ENCODE results near the gene ESYT2.
"Not testable (repeated sequence)": the region's sequence is repeated elsewhere in the genome, so short reads cannot be mapped to it uniquely, and the experiment has no call there.

The ESYT2 gene

GRCh38 chr7:158849768-158850544 is 20.6 kb upstream of the ESYT2 start:
- H3K27me3 ChIP-seq (ENCODE audit: control insufficient read depth in 1 of 2, insufficient read depth in 2 of 2, low read length in 2 of 2), result no peaks in the 10 kb centered on the region
- no peak overlapping the region for H3K9ac ChIP-seq (ENCODE audit: low read length in 2 of 2)
- no peaks in the 10 kb centered on the region for H3K4me1 ChIP-seq (ENCODE audit: control insufficient read depth, insufficient read depth, low read length)
- no peaks in the 10 kb centered on the region for H3K9me3 ChIP-seq (ENCODE audit: control insufficient read depth in 2 of 2, low read length in 2 of 2)
- no peak overlapping the region for H3K4me3 ChIP-seq (ENCODE audit: low read length in 2 of 2)
- no peaks in the 10 kb centered on the region for H3K36me3 ChIP-seq (ENCODE audit: control insufficient read depth in 2 of 2, insufficient read depth in 2 of 2, low read length in 2 of 2)
- no peak overlapping the region for H3K27ac ChIP-seq (ENCODE audit: low read length)

- Histone ChIP-seq H3K27ac (ENCODE audit: low read length) (no peak overlapping the region), H3K4me1 (ENCODE audit: control insufficient read depth, insufficient read depth, low read length) (no peaks in the 10 kb centered on the region), H3K9ac (ENCODE audit: low read length in 2 of 2) (no peak overlapping the region), H3K36me3 (ENCODE audit: control insufficient read depth in 2 of 2, insufficient read depth in 2 of 2, low read length in 2 of 2) (no peaks in the 10 kb centered on the region), H3K9me3 (ENCODE audit: control insufficient read depth in 2 of 2, low read length in 2 of 2) (no peaks in the 10 kb centered on the region), H3K4me3 (ENCODE audit: low read length in 2 of 2) (no peak overlapping the region), H3K27me3 (ENCODE audit: control insufficient read depth in 1 of 2, insufficient read depth in 2 of 2, low read length in 2 of 2) (no peaks in the 10 kb centered on the region)
Measured at GRCh38 chr7:158849442-158849767, 20.1 kb upstream of the ESYT2 start.

- no peak overlapping the region for H3K27ac ChIP-seq (ENCODE audit: low read length)
- H3K9ac ChIP-seq (ENCODE audit: low read length in 2 of 2), result peak overlapping the region in 1 of 2 donors; percentile 14
Measured at GRCh38 chr7:158847451-158847866, 18.1 kb upstream of the ESYT2 start.

GRCh38 chr7:158846304-158846703 is 17.0 kb upstream of the ESYT2 start:
- no peak overlapping the region for H3K27ac ChIP-seq (ENCODE audit: low read length)
- no peak overlapping the region for H3K9ac ChIP-seq (ENCODE audit: low read length in 2 of 2)
- no peak overlapping the region for H3K4me3 ChIP-seq (ENCODE audit: low read length in 2 of 2)
- no peaks in the 10 kb centered on the region for H3K36me3 ChIP-seq (ENCODE audit: control insufficient read depth in 2 of 2, insufficient read depth in 2 of 2, low read length in 2 of 2)
- H3K27me3 ChIP-seq (ENCODE audit: control insufficient read depth in 1 of 2, insufficient read depth in 2 of 2, low read length in 2 of 2), result peaks cover 0 to 2% of the 10 kb centered on the region in 2 donors
- no peaks in the 10 kb centered on the region for H3K4me1 ChIP-seq (ENCODE audit: control insufficient read depth, insufficient read depth, low read length)
- no peaks in the 10 kb centered on the region for H3K9me3 ChIP-seq (ENCODE audit: control insufficient read depth in 2 of 2, low read length in 2 of 2)

More at GRCh38 chr7:158847451-158847866, 18.1 kb upstream of the ESYT2 start:
- H3K4me1 ChIP-seq (ENCODE audit: control insufficient read depth, insufficient read depth, low read length), result no peaks in the 10 kb centered on the region
- peak overlapping the region; percentile 53 to 63 for H3K4me3 ChIP-seq (ENCODE audit: low read length in 2 of 2)
- no peaks in the 10 kb centered on the region for H3K9me3 ChIP-seq (ENCODE audit: control insufficient read depth in 2 of 2, low read length in 2 of 2)
- no peaks in the 10 kb centered on the region for H3K27me3 ChIP-seq (ENCODE audit: control insufficient read depth in 1 of 2, insufficient read depth in 2 of 2, low read length in 2 of 2)
- no peaks in the 10 kb centered on the region for H3K36me3 ChIP-seq (ENCODE audit: control insufficient read depth in 2 of 2, insufficient read depth in 2 of 2, low read length in 2 of 2)

- H3K9ac ChIP-seq (ENCODE audit: low read length in 2 of 2), result no peak overlapping the region
- H3K27ac ChIP-seq (ENCODE audit: low read length), result no peak overlapping the region
- no peaks in the 10 kb centered on the region for H3K36me3 ChIP-seq (ENCODE audit: control insufficient read depth in 2 of 2, insufficient read depth in 2 of 2, low read length in 2 of 2)
- no peaks in the 10 kb centered on the region for H3K9me3 ChIP-seq (ENCODE audit: control insufficient read depth in 2 of 2, low read length in 2 of 2)
- H3K4me3 ChIP-seq (ENCODE audit: low read length in 2 of 2), result no peak overlapping the region
- H3K4me1 ChIP-seq (ENCODE audit: control insufficient read depth, insufficient read depth, low read length), result no peaks in the 10 kb centered on the region
- H3K27me3 ChIP-seq (ENCODE audit: control insufficient read depth in 1 of 2, insufficient read depth in 2 of 2, low read length in 2 of 2), result peaks cover 0 to 2% of the 10 kb centered on the region in 2 donors
Measured at GRCh38 chr7:158843771-158844170, 14.5 kb upstream of the ESYT2 start.

- Histone ChIP-seq H3K4me3 (ENCODE audit: low read length in 2 of 2) (no peak overlapping the region), H3K4me1 (ENCODE audit: control insufficient read depth, insufficient read depth, low read length) (no peaks in the 10 kb centered on the region), H3K27ac (ENCODE audit: low read length) (no peak overlapping the region), H3K36me3 (ENCODE audit: control insufficient read depth in 2 of 2, insufficient read depth in 2 of 2, low read length in 2 of 2) (no peaks in the 10 kb centered on the region), H3K9ac (ENCODE audit: low read length in 2 of 2) (no peak overlapping the region), H3K27me3 (ENCODE audit: control insufficient read depth in 1 of 2, insufficient read depth in 2 of 2, low read length in 2 of 2) (peaks cover 0 to 2% of the 10 kb centered on the region in 2 donors), H3K9me3 (ENCODE audit: control insufficient read depth in 2 of 2, low read length in 2 of 2) (no peaks in the 10 kb centered on the region)
Measured at GRCh38 chr7:158842486-158842885, 13.2 kb upstream of the ESYT2 start.

- H3K4me1 ChIP-seq (ENCODE audit: control insufficient read depth, insufficient read depth, low read length), result no peaks in the 10 kb centered on the region
- no peaks in the 10 kb centered on the region for H3K36me3 ChIP-seq (ENCODE audit: control insufficient read depth in 2 of 2, insufficient read depth in 2 of 2, low read length in 2 of 2)
- H3K27me3 ChIP-seq (ENCODE audit: control insufficient read depth in 1 of 2, insufficient read depth in 2 of 2, low read length in 2 of 2), result peaks cover 0 to 3% of the 10 kb centered on the region in 2 donors
- H3K9ac ChIP-seq (ENCODE audit: low read length in 2 of 2), result no peak overlapping the region
- H3K27ac ChIP-seq (ENCODE audit: low read length), result no peak overlapping the region
- H3K9me3 ChIP-seq (ENCODE audit: control insufficient read depth in 2 of 2, low read length in 2 of 2), result no peaks in the 10 kb centered on the region
- no peak overlapping the region for H3K4me3 ChIP-seq (ENCODE audit: low read length in 2 of 2)
Measured at GRCh38 chr7:158840604-158841003, 11.3 kb upstream of the ESYT2 start.

- H3K4me1 ChIP-seq (ENCODE audit: control insufficient read depth, insufficient read depth, low read length); H3K36me3 ChIP-seq (ENCODE audit: control insufficient read depth in 2 of 2, insufficient read depth in 2 of 2, low read length in 2 of 2); H3K27ac ChIP-seq (ENCODE audit: low read length); H3K4me3 ChIP-seq (ENCODE audit: low read length in 2 of 2); H3K9ac ChIP-seq (ENCODE audit: low read length in 2 of 2); H3K9me3 ChIP-seq (ENCODE audit: control insufficient read depth in 2 of 2, low read length in 2 of 2); H3K27me3 ChIP-seq (ENCODE audit: control insufficient read depth in 1 of 2, insufficient read depth in 2 of 2, low read length in 2 of 2): not testable (repeated sequence)
Measured at GRCh38 chr7:158839177-158839576, 9.9 kb upstream of the ESYT2 start.

- no peaks in the 10 kb centered on the region for H3K9me3 ChIP-seq (ENCODE audit: control insufficient read depth in 2 of 2, low read length in 2 of 2)
- H3K9ac ChIP-seq (ENCODE audit: low read length in 2 of 2), result no peak overlapping the region
- peaks cover 0 to 3% of the 10 kb centered on the region in 2 donors for H3K27me3 ChIP-seq (ENCODE audit: control insufficient read depth in 1 of 2, insufficient read depth in 2 of 2, low read length in 2 of 2)
- H3K4me1 ChIP-seq (ENCODE audit: control insufficient read depth, insufficient read depth, low read length), result no peaks in the 10 kb centered on the region
- H3K4me3 ChIP-seq (ENCODE audit: low read length in 2 of 2), result no peak overlapping the region
- no peak overlapping the region for H3K27ac ChIP-seq (ENCODE audit: low read length)
- H3K36me3 ChIP-seq (ENCODE audit: control insufficient read depth in 2 of 2, insufficient read depth in 2 of 2, low read length in 2 of 2), result no peaks in the 10 kb centered on the region
Measured at GRCh38 chr7:158837790-158838637, 8.7 kb upstream of the ESYT2 start.

- no peaks in the 10 kb centered on the region for H3K9me3 ChIP-seq (ENCODE audit: control insufficient read depth in 2 of 2, low read length in 2 of 2)
- no peak overlapping the region for H3K4me3 ChIP-seq (ENCODE audit: low read length in 2 of 2)
Measured at GRCh38 chr7:158836692-158837091, 7.4 kb upstream of the ESYT2 start.

More at GRCh38 chr7:158836692-158837091, 7.4 kb upstream of the ESYT2 start:
- H3K27ac ChIP-seq (ENCODE audit: low read length), result no peak overlapping the region
- no peaks in the 10 kb centered on the region for H3K4me1 ChIP-seq (ENCODE audit: control insufficient read depth, insufficient read depth, low read length)
- peaks cover 0 to 2% of the 10 kb centered on the region in 2 donors for H3K27me3 ChIP-seq (ENCODE audit: control insufficient read depth in 1 of 2, insufficient read depth in 2 of 2, low read length in 2 of 2)
- H3K36me3 ChIP-seq (ENCODE audit: control insufficient read depth in 2 of 2, insufficient read depth in 2 of 2, low read length in 2 of 2), result no peaks in the 10 kb centered on the region
- H3K9ac ChIP-seq (ENCODE audit: low read length in 2 of 2), result no peak overlapping the region
